ENCODE measurements around the gene PLAA.
A peak's percentile ranks its signal among the peaks of the same experiment; 100 is the strongest.

PLAA gene

GRCh38 chr9:26925609-26926008 is 21.4 kb downstream of the PLAA start:
- peak; percentile 0 for DNase-seq (ENCODE audit: low read depth)
- H3K4me3 ChIP-seq (ENCODE audit: low read depth, low read length), result no peak overlapping the region
- TF ChIP-seq POLR2A (IDR thresholded peaks at IDR 0.05; ENCODE audit: extremely low read depth, insufficient read length) (no peak), MYC (IDR thresholded peaks at IDR 0.05; ENCODE audit: low read depth, low read length) (no peak), CTCF (IDR thresholded peaks at IDR 0.05; ENCODE audit: low read depth, low read length) (no peak), MAX (IDR thresholded peaks at IDR 0.05; ENCODE audit: low read depth, low read length) (no peak)

GRCh38 chr9:26919698-26920097 is 27.3 kb downstream of the PLAA start:
- peak; percentile 0 for DNase-seq (ENCODE audit: low read depth)
- no peak for TF ChIP-seq POLR2A (IDR thresholded peaks at IDR 0.05; ENCODE audit: extremely low read depth, insufficient read length)
- TF ChIP-seq MAX (IDR thresholded peaks at IDR 0.05; ENCODE audit: low read depth, low read length), result no peak
- no peak for TF ChIP-seq MYC (IDR thresholded peaks at IDR 0.05; ENCODE audit: low read depth, low read length)
- no peak for TF ChIP-seq CTCF (IDR thresholded peaks at IDR 0.05; ENCODE audit: low read depth, low read length)
- no peak overlapping the region for H3K4me3 ChIP-seq (ENCODE audit: low read depth, low read length)

GRCh38 chr9:26913138-26913668 is 33.8 kb downstream of the PLAA start:
- no peak for DNase-seq (ENCODE audit: low read depth)
- H3K4me3 ChIP-seq (ENCODE audit: low read depth, low read length), result no peak overlapping the region
- no peak for TF ChIP-seq MYC (IDR thresholded peaks at IDR 0.05; ENCODE audit: low read depth, low read length)
- no peak for TF ChIP-seq POLR2A (IDR thresholded peaks at IDR 0.05; ENCODE audit: extremely low read depth, insufficient read length)
- no peak for TF ChIP-seq CTCF (IDR thresholded peaks at IDR 0.05; ENCODE audit: low read depth, low read length)
- TF ChIP-seq MAX (IDR thresholded peaks at IDR 0.05; ENCODE audit: low read depth, low read length), result no peak

- H3K4me3 ChIP-seq (ENCODE audit: low read depth, low read length), result no peak overlapping the region
- TF ChIP-seq CTCF (IDR thresholded peaks at IDR 0.05; ENCODE audit: low read depth, low read length), result no peak
- TF ChIP-seq MAX (IDR thresholded peaks at IDR 0.05; ENCODE audit: low read depth, low read length), result no peak
- DNase-seq (ENCODE audit: low read depth), result no peak
These were observed 42.4 kb downstream of the PLAA start for GRCh38 chr9:26904671-26905070.

GRCh38 chr9:26904070-26904469 is 43.0 kb downstream of the PLAA start:
- no peak for DNase-seq (ENCODE audit: low read depth)
- TF ChIP-seq POLR2A (IDR thresholded peaks at IDR 0.05; ENCODE audit: extremely low read depth, insufficient read length), result no peak
- TF ChIP-seq MYC (IDR thresholded peaks at IDR 0.05; ENCODE audit: low read depth, low read length), result no peak
- no peak for TF ChIP-seq MAX (IDR thresholded peaks at IDR 0.05; ENCODE audit: low read depth, low read length)
- no peak for TF ChIP-seq CTCF (IDR thresholded peaks at IDR 0.05; ENCODE audit: low read depth, low read length)
- no peak overlapping the region for H3K4me3 ChIP-seq (ENCODE audit: low read depth, low read length)
